ENCODE measurements around the gene YBEY.

The YBEY gene

DNA sequence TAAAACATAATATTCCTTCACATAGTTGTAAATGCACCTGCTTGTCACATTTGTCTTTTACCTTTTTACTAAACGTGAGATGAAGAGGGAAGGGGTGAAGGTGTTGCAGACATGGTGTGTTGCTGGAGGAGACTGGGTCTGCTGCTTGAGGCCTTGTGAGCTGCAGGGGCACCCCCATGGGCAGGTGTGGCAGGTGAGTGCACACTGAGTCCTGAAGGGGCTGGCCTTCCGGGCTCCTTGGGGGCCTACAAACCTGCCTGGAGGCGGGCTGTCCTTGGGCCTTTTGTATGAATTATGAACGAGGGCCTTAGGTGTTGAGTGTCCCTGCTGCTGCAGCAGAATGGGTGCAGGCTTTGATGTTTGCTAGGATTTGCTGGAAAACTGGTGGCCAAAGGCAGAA is 41.6 kb downstream of the YBEY start:
- DNase-seq (ENCODE audit: low read depth, low spot score): no peak

DNA sequence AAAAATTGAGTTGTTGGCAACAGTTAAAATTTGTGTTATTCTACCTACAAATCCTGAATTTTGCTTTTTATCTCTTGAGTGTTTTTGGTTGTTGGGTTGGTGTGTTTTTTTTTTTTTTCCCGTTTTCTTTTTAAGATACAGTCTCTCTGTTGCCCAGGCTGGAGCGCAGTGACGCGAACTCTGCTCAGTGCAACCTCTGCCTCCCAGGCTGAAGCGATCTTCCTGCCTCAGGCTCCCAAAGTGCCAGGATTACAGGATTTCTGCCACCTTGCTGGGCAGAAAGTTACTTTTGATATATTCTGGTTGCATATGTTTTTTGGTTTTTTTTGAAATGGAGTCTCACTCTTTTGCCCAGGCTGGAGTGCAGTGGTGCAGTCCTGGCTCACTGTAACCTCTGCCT is 42.0 kb downstream of the YBEY start:
- DNase-seq (ENCODE audit: low read depth, low spot score): no peak

DNA sequence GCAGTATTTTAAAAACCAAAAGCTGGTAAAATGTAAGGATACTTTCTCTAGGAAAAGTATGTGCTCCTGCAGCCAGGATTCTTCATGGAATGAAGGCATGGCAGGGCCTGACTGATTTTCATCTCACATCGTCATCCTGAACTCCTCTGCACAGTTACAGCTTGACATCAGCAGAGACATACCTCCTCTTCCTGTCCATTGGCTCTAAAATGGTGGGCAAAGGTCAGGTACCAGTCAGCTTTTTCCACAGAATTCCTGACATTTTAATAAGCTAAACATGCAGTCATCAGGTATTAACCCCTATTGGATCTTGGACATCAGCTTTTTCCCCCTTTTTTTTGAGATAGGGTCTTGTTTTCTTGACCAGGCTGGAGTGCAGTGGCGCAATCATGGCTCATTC is 43.7 kb downstream of the YBEY start:
- no peak for DNase-seq (ENCODE audit: low read depth, low spot score)

DNA sequence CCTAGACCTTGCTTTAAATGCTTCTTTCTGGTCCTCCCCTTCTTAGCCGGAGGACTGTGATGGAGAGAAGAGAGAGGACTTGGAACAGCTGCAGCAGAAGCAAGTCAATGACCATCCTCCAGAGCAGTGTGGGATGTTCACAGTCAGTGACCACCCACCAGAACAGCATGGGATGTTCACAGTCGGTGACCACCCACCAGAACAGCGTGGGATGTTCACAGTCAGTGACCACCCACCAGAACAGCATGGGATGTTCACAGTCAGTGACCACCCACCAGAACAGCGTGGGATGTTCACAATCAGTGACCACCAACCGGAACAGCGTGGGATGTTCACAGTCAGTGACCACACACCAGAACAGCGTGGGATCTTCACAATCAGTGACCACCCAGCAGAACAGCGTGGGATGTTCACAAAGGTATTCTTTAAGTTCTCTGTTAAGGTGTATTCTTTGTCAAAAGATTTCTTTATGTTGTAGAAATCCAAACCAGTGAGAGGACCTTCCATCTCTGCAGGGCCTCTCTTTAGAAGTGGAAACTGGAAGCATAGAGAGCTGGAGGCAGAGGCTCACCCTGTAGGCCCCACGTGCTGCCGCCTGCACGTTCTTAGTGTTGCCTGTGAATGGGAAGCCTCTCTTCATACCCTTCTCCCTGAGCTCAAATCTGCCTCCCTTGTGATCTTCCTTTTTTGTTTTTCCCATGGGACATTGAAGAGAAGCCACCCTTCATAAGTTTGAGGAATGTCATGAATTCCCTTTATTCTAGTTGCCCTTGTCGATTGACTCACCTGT is 48.4 kb downstream of the YBEY start:
- DNase-seq (ENCODE audit: low read depth, low spot score): no peak

DNA sequence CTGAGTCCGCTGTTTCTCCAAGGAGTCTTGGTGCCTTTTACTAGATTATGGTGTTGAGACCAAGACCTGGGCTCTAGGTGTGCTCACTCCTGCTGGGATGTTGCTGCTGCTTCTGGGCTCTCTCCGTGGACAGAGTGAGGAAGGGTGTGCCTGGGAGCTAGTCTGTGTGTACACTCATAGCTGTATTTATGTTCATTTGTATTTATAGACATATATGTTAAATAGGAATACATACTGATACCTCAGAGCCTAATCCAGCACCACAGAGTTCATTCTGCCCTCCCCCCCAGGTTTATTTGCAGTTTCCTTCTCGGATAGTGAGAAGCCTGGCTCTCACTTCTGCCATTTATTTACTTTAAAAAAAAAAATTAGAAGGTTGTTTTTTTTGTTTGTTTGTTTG is 50.5 kb downstream of the YBEY start:
- DNase-seq (ENCODE audit: low read depth, low spot score): no peak

DNA sequence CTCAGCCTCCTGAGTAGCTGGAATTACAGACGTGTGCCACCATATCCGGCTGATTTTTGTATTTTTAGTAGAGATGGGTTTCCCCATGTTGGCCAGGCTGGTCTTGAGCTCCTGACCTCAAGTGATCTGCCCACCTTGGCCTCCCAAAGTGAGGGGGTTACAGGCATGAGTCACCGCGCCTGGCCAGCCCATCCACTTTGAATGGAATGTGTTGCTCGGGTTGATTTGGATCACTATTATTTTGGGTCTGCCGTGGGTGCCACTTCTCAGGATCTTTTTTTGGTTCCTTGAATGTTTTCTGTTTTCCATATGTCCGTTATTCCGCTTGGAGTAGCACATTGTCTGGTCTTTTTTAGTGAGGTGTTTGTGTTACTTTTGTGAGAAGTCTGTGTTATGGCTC is 54.9 kb downstream of the YBEY start:
- DNase-seq (ENCODE audit: low read depth, low spot score): no peak

DNA sequence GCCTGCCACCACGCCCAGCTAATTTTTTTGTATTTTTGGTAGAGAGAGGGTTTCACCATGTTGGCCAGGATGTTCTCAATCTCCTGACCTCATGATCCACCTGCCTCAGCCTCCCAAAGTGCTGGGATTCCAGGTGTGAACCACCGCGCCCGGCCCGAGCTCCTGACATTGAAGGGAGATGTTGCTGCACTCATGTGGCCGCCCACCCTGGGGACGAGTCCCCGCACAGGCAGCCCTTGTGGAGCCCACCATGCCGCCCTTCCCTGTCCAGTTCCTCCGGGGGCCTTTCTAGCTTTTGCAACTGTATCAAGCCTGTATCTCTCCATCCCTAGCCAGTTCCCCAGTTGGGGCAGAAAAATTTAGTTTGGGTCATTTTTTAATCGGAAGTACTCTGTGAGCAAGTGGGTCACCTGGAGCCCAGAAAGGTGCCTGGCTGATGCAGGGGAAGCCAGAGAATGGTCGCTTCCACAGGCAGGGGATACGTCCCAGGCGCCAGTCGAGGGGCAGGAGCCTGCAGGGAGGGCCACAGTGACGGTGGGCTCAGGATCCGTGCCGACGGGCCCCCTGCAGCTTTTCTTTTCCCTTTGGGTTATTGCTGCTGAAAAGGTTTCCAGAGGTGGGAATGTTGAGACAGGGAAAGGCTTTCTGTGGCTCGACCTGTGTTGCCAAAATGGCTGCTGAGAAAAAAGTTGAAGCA is 58.2 kb downstream of the YBEY start:
- no peak for DNase-seq (ENCODE audit: low read depth, low spot score)

DNA sequence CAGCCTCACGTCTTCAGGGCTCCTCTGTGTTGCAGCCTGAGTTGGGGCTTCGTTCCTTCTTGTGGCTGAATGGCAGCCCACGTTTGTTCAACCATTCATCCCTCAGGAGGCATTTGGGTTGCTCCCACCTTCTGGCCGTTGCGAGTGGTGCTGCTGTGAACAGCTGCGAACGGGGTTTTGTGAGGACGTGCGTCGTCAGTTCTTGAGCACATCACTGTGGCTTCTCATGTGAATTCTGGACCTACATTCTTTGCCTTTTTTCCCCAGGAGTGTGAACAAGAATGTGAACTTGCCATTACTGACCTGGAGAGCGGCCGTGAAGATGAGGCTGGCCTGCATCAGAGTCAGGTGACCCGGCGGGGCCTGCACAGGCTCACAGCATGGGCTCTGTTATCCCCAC is 59.7 kb downstream of the YBEY start:
- no peak for DNase-seq (ENCODE audit: low read depth, low spot score)

DNA sequence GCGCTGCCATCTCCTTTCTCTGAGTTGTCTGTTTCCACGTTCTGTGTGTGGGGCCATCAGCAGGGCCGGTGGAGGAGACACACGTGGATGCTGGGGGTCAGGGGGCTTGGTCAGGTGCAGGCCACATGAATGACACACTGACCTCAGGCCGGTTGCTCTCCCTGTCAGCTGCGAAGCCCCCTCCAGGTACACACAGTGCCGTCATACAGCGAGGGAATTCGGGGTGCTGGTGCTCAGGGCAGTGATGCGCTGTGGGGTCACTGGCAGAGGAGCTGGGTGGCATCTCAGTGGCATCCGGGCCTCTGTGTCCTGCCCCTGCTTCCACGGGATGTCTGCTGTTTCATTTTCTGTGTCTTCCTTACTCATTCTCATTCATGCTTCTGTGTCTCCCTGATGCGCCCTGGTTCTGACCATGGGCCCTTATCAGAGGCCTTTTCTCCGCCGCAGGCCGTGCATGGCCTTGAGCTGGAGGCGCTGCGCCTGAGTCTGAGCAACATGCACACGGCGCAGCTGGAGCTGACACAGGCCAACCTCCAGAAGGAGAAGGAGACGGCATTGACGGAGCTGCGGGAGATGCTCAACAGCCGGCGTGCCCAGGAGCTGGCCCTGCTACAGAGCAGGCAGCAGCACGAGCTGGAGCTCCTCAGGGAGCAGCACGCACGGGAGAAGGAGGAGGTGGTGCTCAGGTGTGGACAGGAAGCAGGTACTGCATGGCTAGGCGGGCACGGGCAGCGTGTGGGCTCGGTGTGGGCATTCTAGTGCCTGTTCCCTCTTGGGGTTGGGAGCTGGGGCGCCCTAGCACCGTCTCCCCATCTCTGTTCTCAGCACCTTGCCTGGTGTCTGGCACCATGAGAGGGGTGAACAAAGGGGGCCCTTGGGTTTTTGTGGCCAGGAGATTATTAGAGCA is 60.4 kb downstream of the YBEY start:
- DNase-seq (ENCODE audit: low read depth, low spot score): no peak

DNA sequence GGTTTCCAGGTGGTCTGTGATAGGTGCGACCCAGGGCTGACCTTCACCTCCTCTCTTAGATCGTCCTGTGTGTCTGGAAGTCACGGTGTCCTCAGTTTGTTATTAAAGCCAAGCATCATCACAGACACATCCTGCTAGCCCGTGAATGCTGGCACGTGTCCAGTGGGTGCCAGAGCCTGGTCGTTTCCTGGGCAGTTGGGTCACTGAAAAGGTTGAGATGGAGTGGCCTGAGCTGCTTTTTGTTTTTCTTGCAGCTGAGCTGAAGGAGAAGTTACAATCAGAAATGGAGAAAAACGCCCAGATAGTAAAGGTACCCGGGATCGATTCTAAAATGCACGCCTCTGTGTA is 61.0 kb downstream of the YBEY start:
- DNase-seq (ENCODE audit: low read depth, low spot score): no peak

All from smooth muscle cell of the brain vasculature (primary cell).